ENCODE results near the gene SPINK14.

DNA sequence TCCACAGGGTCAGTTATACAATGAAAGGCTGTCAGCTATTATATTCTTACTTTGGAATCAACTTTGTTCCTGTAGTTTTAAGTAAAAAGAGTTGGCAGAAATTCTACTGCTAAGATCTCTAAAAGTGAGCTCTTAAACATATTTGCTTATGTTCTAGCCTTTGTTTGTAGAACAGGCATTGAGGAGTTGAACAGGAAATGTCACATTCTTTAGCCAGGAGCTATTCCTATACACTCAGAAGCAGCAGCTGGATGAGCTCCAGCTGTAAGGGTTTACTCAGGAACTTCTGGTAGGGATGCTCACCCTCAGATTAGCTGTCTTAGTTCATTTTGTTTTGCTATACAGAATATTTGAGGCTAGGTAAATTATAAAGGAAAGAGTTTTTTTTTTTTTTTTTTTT lies 22.4 kb upstream of the SPINK14 start:
- TF ChIP-seq, protein P1, sequence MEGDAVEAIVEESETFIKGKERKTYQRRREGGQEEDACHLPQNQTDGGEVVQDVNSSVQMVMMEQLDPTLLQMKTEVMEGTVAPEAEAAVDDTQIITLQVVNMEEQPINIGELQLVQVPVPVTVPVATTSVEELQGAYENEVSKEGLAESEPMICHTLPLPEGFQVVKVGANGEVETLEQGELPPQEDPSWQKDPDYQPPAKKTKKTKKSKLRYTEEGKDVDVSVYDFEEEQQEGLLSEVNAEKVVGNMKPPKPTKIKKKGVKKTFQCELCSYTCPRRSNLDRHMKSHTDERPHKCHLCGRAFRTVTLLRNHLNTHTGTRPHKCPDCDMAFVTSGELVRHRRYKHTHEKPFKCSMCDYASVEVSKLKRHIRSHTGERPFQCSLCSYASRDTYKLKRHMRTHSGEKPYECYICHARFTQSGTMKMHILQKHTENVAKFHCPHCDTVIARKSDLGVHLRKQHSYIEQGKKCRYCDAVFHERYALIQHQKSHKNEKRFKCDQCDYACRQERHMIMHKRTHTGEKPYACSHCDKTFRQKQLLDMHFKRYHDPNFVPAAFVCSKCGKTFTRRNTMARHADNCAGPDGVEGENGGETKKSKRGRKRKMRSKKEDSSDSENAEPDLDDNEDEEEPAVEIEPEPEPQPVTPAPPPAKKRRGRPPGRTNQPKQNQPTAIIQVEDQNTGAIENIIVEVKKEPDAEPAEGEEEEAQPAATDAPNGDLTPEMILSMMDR (IDR thresholded peaks at IDR 0.05), result no peak
- TF ChIP-seq POLR2A (IDR thresholded peaks at IDR 0.05), result no peak
